GM12801 (cell line): Measurements from ENCODE around the gene TXNRD1.

Experiments
- CTCF ChIP-seq: IDR thresholded peaks from one replicate; pipeline ENCODE4 v1.5.1; 2011; ENCODE audit warnings: control low read depth; ENCODE audit not compliant: insufficient read length; ENCODE audit errors: extremely low read depth

Gene TXNRD1

GRCh38 chr12:104336115-104336514 lies 120.5 kb downstream of the TXNRD1 start:
- TF ChIP-seq CTCF, result no peak

- no peak for TF ChIP-seq CTCF
These were observed 121.5 kb downstream of the TXNRD1 start for GRCh38 chr12:104337030-104337558.

GRCh38 chr12:104339663-104340062 lies 124.1 kb downstream of the TXNRD1 start:
- no peak for TF ChIP-seq CTCF

- no peak for TF ChIP-seq CTCF
These were observed 124.6 kb downstream of the TXNRD1 start for GRCh38 chr12:104340177-104340576.

GRCh38 chr12:104340925-104341611 lies 125.5 kb downstream of the TXNRD1 start:
- no peak for TF ChIP-seq CTCF

- no peak for TF ChIP-seq CTCF
These were observed 126.6 kb downstream of the TXNRD1 start for GRCh38 chr12:104342147-104342546.

- no peak for TF ChIP-seq CTCF
These were observed 127.2 kb downstream of the TXNRD1 start for GRCh38 chr12:104342635-104343249.
